Activated CD8-positive, alpha-beta memory T cell treated with anti-CD3 and anti-CD28 coated beads for 1 hour (primary cell): ENCODE data around the gene TEX26.

Source experiments
- DNase-seq, 2 donors: peaks; one replicate each; pipeline ENCODE4 v3.0.0-alpha.2; 2020; ENCODE audit warnings: low read depth in 1 of 2; ENCODE audit errors: extremely low read depth in 1 of 2

The TEX26 gene

GRCh38 chr13:30974350-30974749 lies 41.9 kb downstream of the TEX26 start:
- DNase-seq, result no peak

GRCh38 chr13:30976025-30976424 lies 43.6 kb downstream of the TEX26 start:
- no peak for DNase-seq

- DNase-seq, result peak in 1 of 2 donors; percentile 23
Observed at GRCh38 chr13:30978981-30979956, 46.8 kb downstream of the TEX26 start.

- no peak for DNase-seq
Observed at GRCh38 chr13:30982506-30982905, 50.0 kb downstream of the TEX26 start.

GRCh38 chr13:30982906-30983305 lies 50.5 kb downstream of the TEX26 start:
- DNase-seq, result no peak

- no peak for DNase-seq
Observed at GRCh38 chr13:30983431-30983830, 51.0 kb downstream of the TEX26 start.

GRCh38 chr13:30984620-30985019 lies 52.2 kb downstream of the TEX26 start:
- DNase-seq, result no peak

GRCh38 chr13:30985637-30986205 lies 53.3 kb downstream of the TEX26 start:
- DNase-seq, result no peak

GRCh38 chr13:30991184-30991583 lies 58.7 kb downstream of the TEX26 start:
- no peak for DNase-seq

GRCh38 chr13:30991922-30992321 lies 59.5 kb downstream of the TEX26 start:
- no peak for DNase-seq

- DNase-seq, result no peak
Observed at GRCh38 chr13:30995331-30995730, 62.9 kb downstream of the TEX26 start.

- no peak for DNase-seq
Observed at GRCh38 chr13:30997697-30998096, 65.2 kb downstream of the TEX26 start.

GRCh38 chr13:30998136-30999088 lies 66.0 kb downstream of the TEX26 start:
- no peak for DNase-seq

- DNase-seq, result no peak
Observed at GRCh38 chr13:31000889-31001288, 68.4 kb downstream of the TEX26 start.

GRCh38 chr13:31001647-31002046 lies 69.2 kb downstream of the TEX26 start:
- DNase-seq, result no peak

- no peak for DNase-seq
Observed at GRCh38 chr13:31005066-31005465, 72.6 kb downstream of the TEX26 start.

- no peak for DNase-seq
Observed at GRCh38 chr13:31007417-31007816, 75.0 kb downstream of the TEX26 start.

GRCh38 chr13:31008400-31009115 lies 76.1 kb downstream of the TEX26 start:
- DNase-seq, result no peak

- no peak for DNase-seq
Observed at GRCh38 chr13:31009166-31009565, 76.7 kb downstream of the TEX26 start.

- DNase-seq, result no peak
Observed at GRCh38 chr13:31010296-31010695, 77.8 kb downstream of the TEX26 start.
